HEK293 (cell line): ENCODE data around the gene DIP2C.
A peak's percentile ranks its signal among the peaks of the same experiment; 100 is the strongest.

Experiments
- CTCF ChIA-PET: fragments of 350-600 bp; formaldehyde crosslinking; extraction: SDS; loops from one replicate; lab custom pipeline; 2021; ENCODE audit warnings: antibody characterized with exemption; lab: Yijun Ruan, JAX
- POLR2A ChIA-PET: fragments of 300-600 bp; formaldehyde crosslinking; extraction: SDS; loops from one replicate; lab custom pipeline; 2020; ENCODE audit warnings: antibody characterized with exemption, inconsistent platforms; lab: Yijun Ruan, JAX
- H3K27ac ChIP-seq: fragments of 200-500 bp; sonication (Bioruptor generic); 2 replicates; pipeline ENCODE4 v1.5.1; 2014; ENCODE audit warnings: low read depth, low read length, control low read depth, inconsistent platforms; ENCODE audit errors: extremely low read depth
- H3K36me3 ChIP-seq, 2 experiments: fragments of 200-500 bp in 1 of 2; sonication (Bioruptor generic) in 1 of 2; 1 replicate in 1 of 2; 2 replicates in 1 of 2; pipeline ENCODE4 v1.5.1; 2014 to 2017; ENCODE audit warnings: inconsistent platforms in 2 of 2, low read length in 2 of 2; ENCODE audit not compliant: control insufficient read depth in 2 of 2, insufficient read depth in 1 of 2
- H3K4me1 ChIP-seq: fragments of 200-500 bp; sonication (Bioruptor generic); 2 replicates; pipeline ENCODE4 v1.5.1; 2014; ENCODE audit warnings: mild to moderate bottlenecking, low read length, inconsistent platforms; ENCODE audit not compliant: control insufficient read depth, insufficient read depth
- H3K4me3 ChIP-seq: 2 replicates; pipeline ENCODE4 v1.5.1; 2011; ENCODE audit warnings: low read depth, mild to moderate bottlenecking, control low read depth, low read length, moderate library complexity
- H3K9me3 ChIP-seq: fragments of 200-500 bp; sonication (Bioruptor generic); 2 replicates; pipeline ENCODE4 v1.5.1; 2014; ENCODE audit warnings: low read depth, low read length, inconsistent platforms; ENCODE audit not compliant: control insufficient read depth, insufficient read depth
- FEZF1 ChIP-seq: fragments of 450-650 bp; formaldehyde crosslinking; IDR thresholded peaks from 2 replicates; pipeline ENCODE4 v1.5.1; 2016; ENCODE audit warnings: missing biosample characterization, missing genetic modification characterization
- GFI1B ChIP-seq: fragments of 450-650 bp; formaldehyde crosslinking; IDR thresholded peaks from 2 replicates; pipeline ENCODE4 v1.5.1; 2016; ENCODE audit warnings: missing biosample characterization, missing genetic modification characterization
- KLF1 ChIP-seq: fragments of 450-650 bp; formaldehyde crosslinking; IDR thresholded peaks from 2 replicates; pipeline ENCODE4 v1.5.1; 2016; ENCODE audit warnings: missing biosample characterization, missing genetic modification characterization
- OSR2 ChIP-seq: fragments of 450-650 bp; formaldehyde crosslinking; IDR thresholded peaks from 2 replicates; pipeline ENCODE4 v1.5.1; 2016; ENCODE audit warnings: missing biosample characterization, missing genetic modification characterization
- OVOL3 ChIP-seq: fragments of 450-650 bp; formaldehyde crosslinking; IDR thresholded peaks from 2 replicates; pipeline ENCODE4 v1.5.1; 2016; ENCODE audit warnings: missing biosample characterization, missing genetic modification characterization
- ZBTB10 ChIP-seq: fragments of 450-650 bp; formaldehyde crosslinking; IDR thresholded peaks from 2 replicates; pipeline ENCODE4 v1.5.1; 2016; ENCODE audit warnings: missing biosample characterization, missing genetic modification characterization
- ZBTB7A ChIP-seq: fragments of 450-650 bp; formaldehyde crosslinking; IDR thresholded peaks from 2 replicates; pipeline ENCODE4 v1.5.1; 2016; ENCODE audit warnings: low read depth, missing biosample characterization, missing genetic modification characterization
- ZNF138 ChIP-seq: fragments of 450-650 bp; formaldehyde crosslinking; IDR thresholded peaks from 2 replicates; pipeline ENCODE4 v1.5.1; 2016; ENCODE audit warnings: missing biosample characterization, missing genetic modification characterization, borderline replicate concordance
- ZNF146 ChIP-seq: fragments of 450-650 bp; formaldehyde crosslinking; IDR thresholded peaks from 2 replicates; pipeline ENCODE4 v1.5.1; 2016; ENCODE audit warnings: missing biosample characterization, missing genetic modification characterization
- ZNF155 ChIP-seq: fragments of 450-650 bp; formaldehyde crosslinking; IDR thresholded peaks from 2 replicates; pipeline ENCODE4 v1.5.1; 2016; ENCODE audit warnings: missing biosample characterization, missing genetic modification characterization
- ZNF157 ChIP-seq: fragments of 450-650 bp; formaldehyde crosslinking; IDR thresholded peaks from 2 replicates; pipeline ENCODE4 v1.5.1; 2016; ENCODE audit warnings: missing biosample characterization, missing genetic modification characterization
- ZNF16 ChIP-seq: fragments of 450-650 bp; formaldehyde crosslinking; IDR thresholded peaks from 2 replicates; pipeline ENCODE4 v1.5.1; 2016; ENCODE audit warnings: low read depth, missing biosample characterization, missing genetic modification characterization
- ZNF169 ChIP-seq: fragments of 450-650 bp; formaldehyde crosslinking; IDR thresholded peaks from 2 replicates; pipeline ENCODE4 v1.5.1; 2016; ENCODE audit warnings: missing biosample characterization, missing genetic modification characterization
- ZNF23 ChIP-seq: fragments of 450-650 bp; formaldehyde crosslinking; IDR thresholded peaks from 2 replicates; pipeline ENCODE4 v1.5.1; 2016; ENCODE audit warnings: missing biosample characterization, missing genetic modification characterization, borderline replicate concordance
- ZNF350 ChIP-seq: fragments of 450-650 bp; formaldehyde crosslinking; IDR thresholded peaks from 2 replicates; pipeline ENCODE4 v1.5.0; 2017; ENCODE audit warnings: missing biosample characterization, mild to moderate bottlenecking, missing genetic modification characterization
- ZNF555 ChIP-seq: fragments of 450-650 bp; formaldehyde crosslinking; conservative IDR thresholded peaks from 2 replicates; pipeline ENCODE4 v1.5.1; 2017; ENCODE audit warnings: missing biosample characterization, mild to moderate bottlenecking, missing genetic modification characterization, inconsistent platforms
- ZNF558 ChIP-seq: fragments of 450-650 bp; formaldehyde crosslinking; IDR thresholded peaks from 2 replicates; pipeline ENCODE4 v1.5.1; 2016; ENCODE audit warnings: missing biosample characterization, missing genetic modification characterization
- ZNF629 ChIP-seq: fragments of 450-650 bp; formaldehyde crosslinking; IDR thresholded peaks from 2 replicates; pipeline ENCODE4 v1.5.1; 2017; ENCODE audit warnings: missing biosample characterization, missing genetic modification characterization
- ZNF664 ChIP-seq: fragments of 450-650 bp; formaldehyde crosslinking; IDR thresholded peaks from 2 replicates; pipeline ENCODE4 v1.5.1; 2016; ENCODE audit warnings: missing biosample characterization, missing genetic modification characterization
- ZNF747 ChIP-seq: fragments of 450-650 bp; formaldehyde crosslinking; IDR thresholded peaks from 2 replicates; pipeline ENCODE4 v1.5.1; 2016; ENCODE audit warnings: missing biosample characterization, missing genetic modification characterization
- ZNF777 ChIP-seq: fragments of 450-650 bp; formaldehyde crosslinking; IDR thresholded peaks from 2 replicates; pipeline ENCODE4 v1.5.1; 2017; ENCODE audit warnings: missing biosample characterization, missing genetic modification characterization, borderline replicate concordance
- ZNF843 ChIP-seq: fragments of 450-650 bp; formaldehyde crosslinking; IDR thresholded peaks from 2 replicates; pipeline ENCODE4 v1.5.1; 2016; ENCODE audit warnings: missing biosample characterization, missing genetic modification characterization
- ZSCAN16 ChIP-seq: fragments of 450-650 bp; formaldehyde crosslinking; IDR thresholded peaks from 2 replicates; pipeline ENCODE4 v1.5.1; 2016; ENCODE audit warnings: missing biosample characterization, missing genetic modification characterization
- TF ChIP-seq, protein P1 (sequence below): fragments of 450-650 bp; formaldehyde crosslinking; IDR thresholded peaks from 2 replicates; pipeline ENCODE4 v1.5.1; 2016; ENCODE audit warnings: missing biosample characterization, missing genetic modification characterization

DIP2C gene

GRCh38 chr10:538895-539294 is 150.6 kb downstream of the DIP2C start:
- Histone ChIP-seq H3K4me3 (no peak overlapping the region), H3K27ac (no peak overlapping the region), H3K36me3 (no peaks in the 10 kb centered on the region), H3K4me1 (peaks cover 9% of the 10 kb centered on the region), H3K9me3 (no peaks in the 10 kb centered on the region)
- POLR2A ChIA-PET, result no interaction called here
- TF ChIP-seq ZNF169 (tag by site-specific recombination), result no peak
- TF ChIP-seq ZNF350, result no peak
- TF ChIP-seq ZNF558, result no peak
- TF ChIP-seq ZNF555 (tag by site-specific recombination), result no peak
- TF ChIP-seq ZNF843 (tag by site-specific recombination), result no peak
- no peak for TF ChIP-seq ZNF157
- TF ChIP-seq, protein P1, sequence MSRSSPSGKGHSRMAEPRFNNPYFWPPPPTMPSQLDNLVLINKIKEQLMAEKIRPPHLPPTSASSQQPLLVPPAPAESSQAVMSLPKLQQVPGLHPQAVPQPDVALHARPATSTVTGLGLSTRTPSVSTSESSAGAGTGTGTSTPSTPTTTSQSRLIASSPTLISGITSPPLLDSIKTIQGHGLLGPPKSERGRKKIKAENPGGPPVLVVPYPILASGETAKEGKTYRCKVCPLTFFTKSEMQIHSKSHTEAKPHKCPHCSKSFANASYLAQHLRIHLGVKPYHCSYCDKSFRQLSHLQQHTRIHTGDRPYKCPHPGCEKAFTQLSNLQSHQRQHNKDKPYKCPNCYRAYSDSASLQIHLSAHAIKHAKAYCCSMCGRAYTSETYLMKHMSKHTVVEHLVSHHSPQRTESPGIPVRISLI (tag by site-specific recombination), result no peak
- TF ChIP-seq ZNF664 (tag by site-specific recombination), result 0 out of 2 replicates have a peak, but pooled peaks have one; percentile 14
- TF ChIP-seq ZNF629, result peak; percentile 29; the same call in 1 of the 2 replicates
- TF ChIP-seq ZNF138 (tag by site-specific recombination), result no peak
- no peak for TF ChIP-seq ZNF155 (tag by site-specific recombination)
- no peak for TF ChIP-seq ZNF747 (tag by site-specific recombination)
- TF ChIP-seq OSR2, result no peak
- no peak for TF ChIP-seq OVOL3 (tag by site-specific recombination)
- no peak for TF ChIP-seq ZBTB7A (tag by site-specific recombination)
- CTCF ChIA-PET, result interaction anchor here (0.6 kb wide), 1 partner anchor 166 kb away, joined by 3 read pairs; no protein-coding TSS in a partner anchor

DNA sequence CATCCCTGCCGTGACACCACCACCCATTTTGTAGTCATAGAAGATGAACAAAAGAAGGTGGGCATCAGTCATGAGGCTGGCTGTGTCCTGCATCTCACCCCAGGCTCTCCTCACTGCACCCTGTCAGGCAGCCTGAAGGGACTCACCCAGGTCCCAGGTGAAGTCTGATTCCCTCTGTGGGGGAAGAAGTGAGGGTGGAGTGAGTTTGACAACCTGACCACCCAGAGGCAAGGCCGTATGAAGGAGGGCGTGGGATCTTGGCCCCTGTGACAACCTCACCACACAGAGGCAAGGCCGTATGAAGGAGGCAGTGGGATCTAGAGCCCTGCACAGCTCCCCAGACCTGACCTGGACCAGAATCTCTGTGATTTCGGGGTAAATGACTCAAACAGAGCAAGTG is 152.5 kb downstream of the DIP2C start:
- CTCF ChIA-PET, result no interaction called here
- POLR2A ChIA-PET, result no interaction called here
- no peak overlapping the region for H3K4me3 ChIP-seq

More for the DNA sequence above, 152.5 kb downstream of the DIP2C start:
- Histone ChIP-seq H3K27ac (no peak overlapping the region), H3K4me1 (peaks cover 4% of the 10 kb centered on the region), H3K9me3 (no peaks in the 10 kb centered on the region), H3K36me3 (no peaks in the 10 kb centered on the region)
- TF ChIP-seq ZNF777 (tag by site-specific recombination) (no peak), GFI1B (tag by site-specific recombination) (no peak), ZNF146 (tag by site-specific recombination) (no peak), ZBTB10 (no peak), ZNF16 (no peak), KLF1 (tag by site-specific recombination) (no peak), ZSCAN16 (tag by site-specific recombination) (no peak), ZNF23 (tag by site-specific recombination) (no peak), FEZF1 (tag by site-specific recombination) (no peak)
- TF ChIP-seq, protein P1 (tag by site-specific recombination), result no peak
